AG04450 (cell line): ENCODE results near the gene TXNDC17. TPM values are rescaled to one million over a fixed set of nuclear protein-coding genes. Genes with fewer than 3 reads are reported as not detected.

Experiments used
- CTCF ChIA-PET: fragments of 300-600, 350-600 bp; formaldehyde crosslinking; extraction: SDS; loops from one replicate; lab custom pipeline; 2022; ENCODE audit warnings: antibody characterized with exemption, inconsistent platforms; lab: Charles Lee
- POLR2A ChIA-PET: fragments of 350-600 bp; formaldehyde crosslinking; extraction: SDS; loops from one replicate; lab custom pipeline; 2021; ENCODE audit warnings: antibody characterized with exemption, inconsistent platforms; lab: Yijun Ruan, JAX
- DNase-seq: peaks from one replicate; pipeline ENCODE4 v3.0.0-alpha.2; 2011; ENCODE audit warnings: low read depth, low spot score
- H3K27ac ChIP-seq: one replicate; pipeline ENCODE4 v1.5.1; 2012; ENCODE audit warnings: low read depth, low read length, control low read depth
- H3K27me3 ChIP-seq: one replicate; pipeline ENCODE4 v1.6.0; 2012; ENCODE audit warnings: low read length; ENCODE audit not compliant: control insufficient read depth, insufficient read depth
- H3K4me3 ChIP-seq: 2 replicates; pipeline ENCODE4 v1.5.1; 2011; ENCODE audit warnings: mild to moderate bottlenecking, low read depth, low read length, control low read depth
- H3K9me3 ChIP-seq: 2 replicates; pipeline ENCODE4 v1.5.1; 2012; ENCODE audit warnings: low read length; ENCODE audit not compliant: control insufficient read depth, insufficient read depth
- polyA plus RNA-seq: library from polyadenylated mRNA; depleted of rRNA; stranded (reverse); fragments of >200 nt; gene quantifications from 2 replicates; pipeline ENCODE4 v1.2.3, GENCODE V29; 2011
- TF ChIP-seq, protein P1 (sequence below): IDR thresholded peaks from 2 replicates; pipeline ENCODE4 v1.5.1; 2011; ENCODE audit warnings: low read depth, low read length, control low read depth, inconsistent platforms

Gene TXNDC17
- polyA plus RNA-seq, 1 experiment, result 320 TPM

DNA sequence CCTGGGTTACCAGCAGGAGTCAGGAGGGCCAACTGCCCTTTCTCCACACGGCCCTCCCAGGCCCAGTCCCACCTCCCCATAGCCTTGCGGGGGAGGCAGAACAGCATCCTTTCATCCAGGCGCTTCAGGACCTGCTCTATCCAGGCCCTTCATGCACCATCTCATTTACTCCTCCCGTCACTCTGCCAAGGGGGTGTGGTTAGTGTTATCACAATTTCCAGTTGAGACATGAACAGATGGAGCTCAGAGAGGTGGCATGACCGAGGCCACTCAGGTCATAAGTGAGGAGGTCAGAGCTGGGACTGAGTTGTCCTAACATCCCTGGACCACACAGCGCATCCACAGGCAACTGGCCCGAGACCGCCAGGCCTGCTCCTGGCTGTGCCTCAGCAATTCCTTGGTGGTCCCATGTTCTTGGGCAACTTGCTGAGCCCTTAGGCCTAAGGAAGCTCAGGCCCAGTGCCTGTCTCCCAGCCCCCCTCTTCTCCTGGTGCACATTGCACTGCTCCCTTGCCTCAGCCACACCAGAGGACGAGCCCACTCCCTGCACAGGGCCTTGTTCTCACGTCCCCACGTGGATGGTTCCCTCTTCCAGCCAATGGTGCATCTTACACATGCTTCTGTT is 34.5 kb downstream of the TXNDC17 start:
- ChIA-PET POLR2A (no interaction called here), CTCF (no interaction called here)
- DNase-seq, result no peak
- TF ChIP-seq, protein P1, sequence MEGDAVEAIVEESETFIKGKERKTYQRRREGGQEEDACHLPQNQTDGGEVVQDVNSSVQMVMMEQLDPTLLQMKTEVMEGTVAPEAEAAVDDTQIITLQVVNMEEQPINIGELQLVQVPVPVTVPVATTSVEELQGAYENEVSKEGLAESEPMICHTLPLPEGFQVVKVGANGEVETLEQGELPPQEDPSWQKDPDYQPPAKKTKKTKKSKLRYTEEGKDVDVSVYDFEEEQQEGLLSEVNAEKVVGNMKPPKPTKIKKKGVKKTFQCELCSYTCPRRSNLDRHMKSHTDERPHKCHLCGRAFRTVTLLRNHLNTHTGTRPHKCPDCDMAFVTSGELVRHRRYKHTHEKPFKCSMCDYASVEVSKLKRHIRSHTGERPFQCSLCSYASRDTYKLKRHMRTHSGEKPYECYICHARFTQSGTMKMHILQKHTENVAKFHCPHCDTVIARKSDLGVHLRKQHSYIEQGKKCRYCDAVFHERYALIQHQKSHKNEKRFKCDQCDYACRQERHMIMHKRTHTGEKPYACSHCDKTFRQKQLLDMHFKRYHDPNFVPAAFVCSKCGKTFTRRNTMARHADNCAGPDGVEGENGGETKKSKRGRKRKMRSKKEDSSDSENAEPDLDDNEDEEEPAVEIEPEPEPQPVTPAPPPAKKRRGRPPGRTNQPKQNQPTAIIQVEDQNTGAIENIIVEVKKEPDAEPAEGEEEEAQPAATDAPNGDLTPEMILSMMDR, result no peak
- Histone ChIP-seq H3K27ac (no peak overlapping the region), H3K4me3 (no peak overlapping the region), H3K9me3 (no peaks in the 10 kb centered on the region), H3K27me3 (peaks cover 11% of the 10 kb centered on the region)

DNA sequence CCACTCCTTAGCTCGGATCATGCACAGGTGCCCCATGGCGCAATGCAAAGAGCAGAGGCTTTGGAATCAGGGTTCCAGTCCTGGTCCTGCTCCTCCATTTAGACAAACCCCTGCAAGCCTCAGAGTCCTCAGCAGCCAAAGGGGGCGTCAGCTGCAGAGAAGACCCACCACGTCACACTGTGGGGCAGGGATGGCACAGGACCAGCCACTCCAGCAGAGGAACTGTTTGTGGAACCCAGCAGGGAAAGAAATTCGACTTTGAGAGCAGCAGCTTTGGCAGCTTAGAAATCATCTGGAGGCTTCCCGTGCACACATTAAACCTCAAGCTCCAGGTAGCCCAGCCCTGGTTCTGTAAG is 35.9 kb downstream of the TXNDC17 start:
- no peak overlapping the region for H3K27ac ChIP-seq
- TF ChIP-seq, protein P1, result no peak
- H3K27me3 ChIP-seq, result peaks cover 8% of the 10 kb centered on the region
- no peaks in the 10 kb centered on the region for H3K9me3 ChIP-seq
- H3K4me3 ChIP-seq, result no peak overlapping the region
- DNase-seq, result no peak
- ChIA-PET CTCF (interaction anchor here (1.2 kb wide), 1 partner anchor 11 kb away, joined by 3 read pairs; no protein-coding TSS in a partner anchor), POLR2A (interaction anchor here (0.5 kb wide), 1 partner anchor 291 kb away, joined by 6 read pairs; no protein-coding TSS in a partner anchor)

DNA sequence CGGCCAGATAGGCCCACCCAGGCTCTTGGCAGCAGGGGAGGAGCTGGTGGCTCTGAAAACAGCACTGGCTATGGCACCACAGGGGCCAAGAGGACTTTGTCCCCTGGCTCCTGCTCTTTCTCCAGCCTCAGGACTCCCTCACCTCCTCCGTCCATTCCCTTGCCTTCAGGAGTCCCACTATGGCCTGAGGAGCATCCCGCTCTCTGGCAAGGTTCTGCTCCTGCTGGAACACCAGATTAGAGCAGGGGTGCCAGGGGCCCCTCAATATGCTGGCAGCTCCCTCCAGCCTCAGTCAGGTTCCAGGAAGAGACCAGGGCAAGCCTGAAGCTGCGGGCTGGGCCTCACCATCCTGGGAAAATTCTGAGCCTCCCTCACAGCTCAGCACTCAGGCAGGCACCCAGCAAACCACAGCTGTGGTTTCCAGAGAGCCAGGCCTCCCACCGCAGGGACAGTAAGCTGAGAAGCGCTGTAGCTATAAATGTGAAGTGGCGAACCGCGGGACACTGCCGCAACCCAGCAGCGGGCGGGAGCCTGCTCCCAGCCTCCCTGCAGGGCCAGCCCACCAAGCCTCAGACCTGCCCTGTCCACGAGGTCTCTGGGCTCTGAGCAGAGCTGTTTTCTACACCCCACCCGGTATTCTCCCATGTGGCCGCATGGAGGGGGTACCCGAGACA is 36.4 kb downstream of the TXNDC17 start:
- H3K27ac ChIP-seq, result no peak overlapping the region
- TF ChIP-seq, protein P1, result no peak
- CTCF ChIA-PET, result interaction anchor here (1.2 kb wide), 1 partner anchor 11 kb away, joined by 3 read pairs; no protein-coding TSS in a partner anchor
- POLR2A ChIA-PET, result interaction anchor here (0.5 kb wide), 1 partner anchor 291 kb away, joined by 6 read pairs; no protein-coding TSS in a partner anchor
- H3K4me3 ChIP-seq, result no peak overlapping the region
- H3K27me3 ChIP-seq, result peaks cover 9% of the 10 kb centered on the region
- no peak for DNase-seq
- H3K9me3 ChIP-seq, result no peaks in the 10 kb centered on the region

DNA sequence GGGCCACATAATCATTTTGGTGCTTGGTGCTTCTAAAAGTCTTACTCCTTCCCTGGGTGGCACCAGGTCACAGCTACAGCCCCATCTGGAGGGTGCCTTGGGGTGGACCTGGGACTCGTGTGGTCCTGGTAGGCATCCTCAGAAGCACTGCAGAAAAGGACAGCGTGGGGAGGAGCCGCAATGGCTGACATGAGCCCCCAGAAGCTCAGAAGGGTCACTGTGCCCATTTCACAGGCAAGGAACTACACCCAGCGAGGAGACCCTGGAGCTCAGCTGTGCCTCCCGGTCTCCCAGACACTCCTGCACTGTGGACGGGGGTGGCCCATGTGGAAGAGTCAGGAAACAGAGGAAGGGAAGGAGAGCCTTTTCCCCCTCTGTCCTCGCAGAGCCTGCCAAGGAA is 37.1 kb downstream of the TXNDC17 start:
- Histone ChIP-seq H3K27ac (no peak overlapping the region), H3K4me3 (no peak overlapping the region), H3K27me3 (peaks cover 12% of the 10 kb centered on the region), H3K9me3 (no peaks in the 10 kb centered on the region)
- POLR2A ChIA-PET, result no interaction called here
- TF ChIP-seq, protein P1, result no peak
- no peak for DNase-seq
- CTCF ChIA-PET, result interaction anchor here (1.2 kb wide), 1 partner anchor 12 kb away, joined by 3 read pairs; no protein-coding TSS in a partner anchor

DNA sequence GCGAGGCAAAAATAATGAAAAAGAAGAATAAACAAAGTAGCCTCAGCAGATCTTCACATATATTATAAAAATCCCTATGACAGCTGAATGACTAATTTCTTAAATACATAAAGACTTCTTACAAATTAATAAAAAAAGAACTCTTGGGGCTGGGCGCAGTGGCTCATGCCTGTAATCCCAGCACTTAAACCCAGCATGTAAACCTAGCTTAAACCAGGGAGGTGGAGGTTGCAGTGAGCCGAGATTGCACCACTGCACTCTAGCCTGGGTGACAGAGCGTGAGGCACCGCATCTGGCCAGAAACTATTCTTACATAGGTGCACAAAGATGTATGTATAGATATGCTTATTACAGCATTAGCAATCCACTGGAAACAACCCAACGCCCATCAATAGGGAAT is 38.4 kb downstream of the TXNDC17 start:
- Histone ChIP-seq H3K9me3 (no peaks in the 10 kb centered on the region), H3K27ac (no peak overlapping the region), H3K4me3 (no peak overlapping the region), H3K27me3 (peaks cover 12% of the 10 kb centered on the region)
- ChIA-PET CTCF (interaction anchor here (0.7 to 1.2 kb wide), 2 partner anchors 13 to 233 kb away, joined by 3 to 4 read pairs; no protein-coding TSS in a partner anchor), POLR2A (no interaction called here)
- TF ChIP-seq, protein P1, result no peak
- no peak for DNase-seq
